ENCODE measurements around the gene UBE2S.
A peak's percentile ranks its signal among the peaks of the same experiment; 100 is the strongest.

The UBE2S gene

GRCh38 chr19:55384131-55384919 lies 23.3 kb downstream of the UBE2S start, which contains the start of gene TMEM238:
TSS of gene TMEM238 (minus strand) at chr19:55384292. CDS start at chr19:55384259, 33 bp downstream.
- Mint-ChIP-seq H3K4me3 (peak within 1 kb of the TSS; percentile 95 to 98), H3K27ac (peak within 1 kb of the TSS; percentile 99), H3K9me3 (peaks cover 0 to 4% of the 10 kb centered on the region in 2 donors), H3K4me1 (peaks cover 66% of the 10 kb centered on the region), H3K27me3 (no peaks in the 10 kb centered on the region)
- DNase-seq, result peak; percentile 41 to 55
- ATAC-seq, result peak; percentile 16

- H3K4me3 Mint-ChIP-seq, result peak overlapping the region; percentile 95 to 98
- ATAC-seq (peak; percentile 48), DNase-seq (peak; percentile 70 to 72)
- H3K4me1 Mint-ChIP-seq, result peaks cover 58% of the 10 kb centered on the region
- no peaks in the 10 kb centered on the region for H3K27me3 Mint-ChIP-seq
- H3K27ac Mint-ChIP-seq, result peak overlapping the region; percentile 95 to 98
- H3K9me3 Mint-ChIP-seq, result peaks cover 0 to 4% of the 10 kb centered on the region in 2 donors
These were observed 24.1 kb downstream of the UBE2S start for GRCh38 chr19:55383279-55384130.

- ATAC-seq, result no peak
- DNase-seq, result no peak
- Mint-ChIP-seq H3K4me1 (peaks cover 49% of the 10 kb centered on the region), H3K27me3 (no peaks in the 10 kb centered on the region), H3K27ac (peak overlapping the region in 1 of 2 donors; percentile 98), H3K9me3 (peaks cover 0 to 4% of the 10 kb centered on the region in 2 donors), H3K4me3 (peak overlapping the region; percentile 95 to 98)
These were observed 25.0 kb downstream of the UBE2S start for GRCh38 chr19:55382522-55383054.

- Mint-ChIP-seq H3K9me3 (peaks cover 0 to 4% of the 10 kb centered on the region in 2 donors), H3K4me3 (peak overlapping the region; percentile 41 to 98), H3K27ac (peak overlapping the region in 1 of 2 donors; percentile 45), H3K4me1 (peaks cover 43% of the 10 kb centered on the region), H3K27me3 (no peaks in the 10 kb centered on the region)
- no peak for DNase-seq
- ATAC-seq, result no peak
These were observed 25.6 kb downstream of the UBE2S start for GRCh38 chr19:55382013-55382412.

- DNase-seq, result no peak
- Mint-ChIP-seq H3K27me3 (peaks cover 19% of the 10 kb centered on the region), H3K4me1 (peaks cover 32% of the 10 kb centered on the region), H3K4me3 (no peak overlapping the region), H3K9me3 (peaks cover 0 to 4% of the 10 kb centered on the region in 2 donors), H3K27ac (no peak overlapping the region)
- ATAC-seq, result no peak
These were observed 28.4 kb downstream of the UBE2S start for GRCh38 chr19:55379174-55379573.

GRCh38 chr19:55377356-55378131 lies 30.0 kb downstream of the UBE2S start:
- H3K9me3 Mint-ChIP-seq, result peaks cover 0 to 4% of the 10 kb centered on the region in 2 donors
- peaks cover 35% of the 10 kb centered on the region for H3K27me3 Mint-ChIP-seq
- no peak overlapping the region for H3K4me3 Mint-ChIP-seq
- no peak overlapping the region for H3K27ac Mint-ChIP-seq
- no peak for DNase-seq
- no peak for ATAC-seq
- H3K4me1 Mint-ChIP-seq, result peaks cover 37% of the 10 kb centered on the region

GRCh38 chr19:55376241-55376933 lies 31.2 kb downstream of the UBE2S start, which contains the start of gene TMEM190:
TSS of gene TMEM190 (plus strand) at chr19:55376826. CDS start at chr19:55376854, 28 bp downstream.
- Mint-ChIP-seq H3K4me3 (no peak within 1 kb of the TSS), H3K27ac (no peak within 1 kb of the TSS), H3K4me1 (peaks cover 34% of the 10 kb centered on the region), H3K9me3 (no peaks in the 10 kb centered on the region), H3K27me3 (peaks cover 47% of the 10 kb centered on the region)
- DNase-seq, result no peak
- no peak for ATAC-seq

- peak overlapping the region in 1 of 2 donors; percentile 8 for H3K4me3 Mint-ChIP-seq
- no peak for DNase-seq
- H3K9me3 Mint-ChIP-seq, result no peaks in the 10 kb centered on the region
- no peak for ATAC-seq
- H3K27ac Mint-ChIP-seq, result no peak overlapping the region
- peaks cover 47% of the 10 kb centered on the region for H3K4me1 Mint-ChIP-seq
- H3K27me3 Mint-ChIP-seq, result peaks cover 67% of the 10 kb centered on the region
These were observed 33.4 kb downstream of the UBE2S start for GRCh38 chr19:55373993-55374757.

GRCh38 chr19:55373306-55373992 lies 34.1 kb downstream of the UBE2S start:
- Mint-ChIP-seq H3K27me3 (peaks cover 74% of the 10 kb centered on the region), H3K27ac (no peak overlapping the region), H3K4me3 (no peak overlapping the region), H3K9me3 (no peaks in the 10 kb centered on the region), H3K4me1 (peaks cover 52% of the 10 kb centered on the region)
- DNase-seq (no peak), ATAC-seq (no peak)

GRCh38 chr19:55372316-55373081 lies 35.1 kb downstream of the UBE2S start:
- peak; percentile 68 for ATAC-seq
- H3K9me3 Mint-ChIP-seq, result no peaks in the 10 kb centered on the region
- no peak overlapping the region for H3K4me3 Mint-ChIP-seq
- H3K27ac Mint-ChIP-seq, result peak overlapping the region in 1 of 2 donors; percentile 75
- H3K4me1 Mint-ChIP-seq, result peaks cover 52% of the 10 kb centered on the region
- peaks cover 83% of the 10 kb centered on the region for H3K27me3 Mint-ChIP-seq
- DNase-seq, result peak; percentile 36 to 64

- Mint-ChIP-seq H3K9me3 (no peaks in the 10 kb centered on the region), H3K4me3 (peak within 1 kb of the TSS; percentile 81 to 91), H3K4me1 (peaks cover 43% of the 10 kb centered on the region), H3K27ac (peak within 1 kb of the TSS in 1 of 2 donors; percentile 78), H3K27me3 (peaks cover 80% of the 10 kb centered on the region)
- no peak for DNase-seq
- ATAC-seq, result no peak
These were observed 37.1 kb downstream of the UBE2S start, which contains the start of gene IL11 for GRCh38 chr19:55370305-55370988. TSS of gene IL11 (minus strand) at chr19:55370463. CDS start at chr19:55370310, 153 bp downstream.

GRCh38 chr19:55369653-55370304 lies 37.8 kb downstream of the UBE2S start:
- peak; percentile 55 for ATAC-seq
- H3K9me3 Mint-ChIP-seq, result no peaks in the 10 kb centered on the region
- peak overlapping the region; percentile 81 to 91 for H3K4me3 Mint-ChIP-seq
- peaks cover 78% of the 10 kb centered on the region for H3K27me3 Mint-ChIP-seq
- peak overlapping the region in 1 of 2 donors; percentile 78 for H3K27ac Mint-ChIP-seq
- peaks cover 43% of the 10 kb centered on the region for H3K4me1 Mint-ChIP-seq
- DNase-seq, result peak; percentile 42 to 43

Measured in stimulated activated naive CD8-positive, alpha-beta T cell treated with anti-CD3 and anti-CD28 coated beads, Interleukin-15, amount 100 ng/mL, for 72 hours (primary cell).